CD4-positive, alpha-beta T cell treated with Interleukin-1 beta for 1 hour (primary cell): ENCODE results near the gene HDAC9.
A peak's percentile ranks its signal among the peaks of the same experiment; 100 is the strongest.
"Not testable (repeated sequence)": the region's sequence is repeated elsewhere in the genome, so short reads cannot be mapped to it uniquely, and the experiment has no call there.

ENCODE experiments used
- DNase-seq, 2 donors: peaks; one replicate each; pipeline ENCODE4 v3.0.0-alpha.2; 2020 to 2022

Gene HDAC9

GRCh38 chr7:18993933-18994668, 498.6 kb downstream of the HDAC9 start:
- no peak for DNase-seq

GRCh38 chr7:18995270-18995671, 499.7 kb downstream of the HDAC9 start:
- no peak for DNase-seq

- DNase-seq: no peak
Observed at GRCh38 chr7:18995811-18996426, 500.4 kb downstream of the HDAC9 start.

GRCh38 chr7:18996583-18996982, 501.0 kb downstream of the HDAC9 start:
- no peak for DNase-seq

GRCh38 chr7:18997477-18998150, 502.1 kb downstream of the HDAC9 start:
- DNase-seq: no peak

- DNase-seq: no peak
Observed at GRCh38 chr7:19000410-19000809, 504.9 kb downstream of the HDAC9 start.

- DNase-seq: no peak
Observed at GRCh38 chr7:19001854-19002253, 506.3 kb downstream of the HDAC9 start.

GRCh38 chr7:19009241-19009935, 513.8 kb downstream of the HDAC9 start:
- DNase-seq: no peak

- no peak for DNase-seq
Observed at GRCh38 chr7:19009936-19010280, 514.4 kb downstream of the HDAC9 start.

- DNase-seq: no peak
Observed at GRCh38 chr7:19011212-19011611, 515.7 kb downstream of the HDAC9 start.

- no peak for DNase-seq
Observed at GRCh38 chr7:19015098-19015497, 519.5 kb downstream of the HDAC9 start.

GRCh38 chr7:19016140-19016539, 520.6 kb downstream of the HDAC9 start:
- DNase-seq: no peak

GRCh38 chr7:19017374-19017773, 521.8 kb downstream of the HDAC9 start:
- DNase-seq: no peak

GRCh38 chr7:19020062-19020461, 524.5 kb downstream of the HDAC9 start:
- DNase-seq: no peak

GRCh38 chr7:19020711-19021110, 525.2 kb downstream of the HDAC9 start:
- DNase-seq: no peak

GRCh38 chr7:19023477-19023876, 527.9 kb downstream of the HDAC9 start:
- DNase-seq: no peak

GRCh38 chr7:19024261-19024660, 528.7 kb downstream of the HDAC9 start:
- DNase-seq: no peak

- no peak for DNase-seq
Observed at GRCh38 chr7:19026888-19027287, 531.3 kb downstream of the HDAC9 start.

- no peak for DNase-seq
Observed at GRCh38 chr7:19030281-19030680, 534.7 kb downstream of the HDAC9 start.

- not testable (repeated sequence) for DNase-seq
Observed at GRCh38 chr7:19032942-19033341, 537.4 kb downstream of the HDAC9 start.

- peak in 1 of 2 donors; percentile 24 for DNase-seq
Observed at GRCh38 chr7:19051767-19052375, 556.3 kb downstream of the HDAC9 start.
